Karpas-422 (cell line): ENCODE results near the gene NSMCE1. TPM values are rescaled to one million over a fixed set of nuclear protein-coding genes. Genes with fewer than 3 reads are reported as not detected.

ENCODE experiments used
- DNase-seq: peaks from one replicate; pipeline ENCODE4 v3.0.0-alpha.2; 2015
- H2AFZ ChIP-seq: fragments of 200-600 bp; sonication (generic); 2 replicates; pipeline ENCODE4 v1.6.1; 2014; ENCODE audit warnings: antibody characterized with exemption, low read length, mixed read lengths
- H3K27ac ChIP-seq: fragments of 200-600 bp; sonication (generic); 2 replicates; pipeline ENCODE4 v1.5.1; 2014; ENCODE audit warnings: mild to moderate bottlenecking, low read length, moderate library complexity
- H3K27me3 ChIP-seq: fragments of 200-600 bp; sonication (generic); 2 replicates; pipeline ENCODE4 v1.6.1; 2014; ENCODE audit warnings: low read length, mixed read lengths
- H3K36me3 ChIP-seq: fragments of 200-600 bp; sonication (generic); 2 replicates; pipeline ENCODE4 v1.6.1; 2014; ENCODE audit warnings: low read length, mixed read lengths; ENCODE audit not compliant: insufficient read depth
- H3K4me1 ChIP-seq: fragments of 200-600 bp; sonication (generic); 2 replicates; pipeline ENCODE4 v1.6.1; 2014; ENCODE audit warnings: mild to moderate bottlenecking, low read length, mixed read lengths
- H3K4me2 ChIP-seq: fragments of 200-600 bp; sonication (generic); 2 replicates; pipeline ENCODE4 v1.6.1; 2014; ENCODE audit warnings: low read length, low read depth, mild to moderate bottlenecking; ENCODE audit not compliant: poor library complexity, severe bottlenecking
- H3K4me3 ChIP-seq: fragments of 200-600 bp; sonication (generic); 2 replicates; pipeline ENCODE4 v1.5.1; 2014; ENCODE audit warnings: mild to moderate bottlenecking, antibody characterized with exemption, low read length, mixed read lengths
- H3K79me2 ChIP-seq: fragments of 200-600 bp; sonication (generic); 2 replicates; pipeline ENCODE4 v1.6.1; 2014; ENCODE audit warnings: mild to moderate bottlenecking, low read length, mixed read lengths
- H3K9ac ChIP-seq: fragments of 200-600 bp; sonication (generic); 2 replicates; pipeline ENCODE4 v1.6.0; 2014; ENCODE audit warnings: low read length
- H3K9me2 ChIP-seq: fragments of 200-600 bp; sonication (generic), shearing (Covaris generic); replicated peaks from 2 replicates; pipeline ENCODE4 v1.6.0; 2014; ENCODE audit warnings: mild to moderate bottlenecking, low read length, moderate library complexity; ENCODE audit not compliant: insufficient read depth
- H3K9me3 ChIP-seq: fragments of 300-700, 200-600 bp; sonication (generic); 2 replicates; pipeline ENCODE4 v1.6.1; 2014; ENCODE audit warnings: low read length, mixed read lengths
- H4K20me1 ChIP-seq: fragments of 200-600 bp; sonication (generic); 2 replicates; pipeline ENCODE4 v1.6.1; 2014; ENCODE audit warnings: mild to moderate bottlenecking, antibody characterized with exemption, low read length, low read depth; ENCODE audit not compliant: insufficient read depth
- total RNA-seq: library from RNA; depleted of rRNA; stranded (reverse); fragments of >200 nt; shearing (Covaris generic); gene quantifications from 2 replicates; pipeline ENCODE4 v1.2.3, GENCODE V29; 2014; ENCODE audit warnings: low replicate concordance

The NSMCE1 gene
- total RNA-seq, 1 experiment from 2014 or later, result 77.8 TPM

DNA sequence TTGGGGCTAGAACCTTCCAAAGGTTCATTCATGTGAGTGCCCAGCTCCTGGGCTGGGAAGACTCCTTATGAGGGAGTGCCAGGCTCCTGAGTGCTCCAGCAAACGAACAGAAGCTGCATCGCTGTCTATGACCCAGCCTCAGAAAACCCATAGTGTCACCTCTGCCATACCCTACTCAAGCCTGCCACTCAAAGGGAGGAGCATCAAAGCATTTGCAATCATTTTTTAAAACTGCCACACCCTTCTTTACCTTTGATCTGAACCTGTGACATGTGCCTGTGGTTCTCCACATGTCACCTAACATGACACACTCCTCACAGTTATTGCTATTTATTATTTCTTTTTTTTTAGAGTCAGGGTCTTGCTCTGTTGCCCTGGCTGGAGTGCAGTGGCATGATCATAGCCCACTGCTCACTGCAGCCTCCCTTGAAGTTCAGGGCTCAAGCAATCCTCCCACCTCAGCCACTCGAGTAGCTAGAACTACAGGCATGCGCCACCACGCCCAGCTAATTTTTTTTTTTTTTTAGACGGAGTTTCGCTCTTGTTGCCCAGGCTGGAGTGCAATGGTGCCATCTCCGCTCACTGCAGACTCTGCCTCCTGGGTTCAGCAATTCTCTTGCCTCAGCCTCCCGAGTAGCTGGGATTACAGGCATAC, 72.5 kb downstream of the NSMCE1 start:
- Histone ChIP-seq H3K9me3 (no peaks in the 10 kb centered on the region), H3K4me3 (no peak overlapping the region), H3K27me3 (no peaks in the 10 kb centered on the region), H4K20me1 (no peaks in the 10 kb centered on the region), H3K9ac (no peak overlapping the region), H3K9me2 (no peaks in the 10 kb centered on the region), H3K79me2 (no peaks in the 10 kb centered on the region), H3K36me3 (no peaks in the 10 kb centered on the region), H2AFZ (no peak overlapping the region), H3K27ac (no peak overlapping the region), H3K4me1 (peaks cover 10% of the 10 kb centered on the region), H3K4me2 (no peak overlapping the region)
- DNase-seq, result no peak

DNA sequence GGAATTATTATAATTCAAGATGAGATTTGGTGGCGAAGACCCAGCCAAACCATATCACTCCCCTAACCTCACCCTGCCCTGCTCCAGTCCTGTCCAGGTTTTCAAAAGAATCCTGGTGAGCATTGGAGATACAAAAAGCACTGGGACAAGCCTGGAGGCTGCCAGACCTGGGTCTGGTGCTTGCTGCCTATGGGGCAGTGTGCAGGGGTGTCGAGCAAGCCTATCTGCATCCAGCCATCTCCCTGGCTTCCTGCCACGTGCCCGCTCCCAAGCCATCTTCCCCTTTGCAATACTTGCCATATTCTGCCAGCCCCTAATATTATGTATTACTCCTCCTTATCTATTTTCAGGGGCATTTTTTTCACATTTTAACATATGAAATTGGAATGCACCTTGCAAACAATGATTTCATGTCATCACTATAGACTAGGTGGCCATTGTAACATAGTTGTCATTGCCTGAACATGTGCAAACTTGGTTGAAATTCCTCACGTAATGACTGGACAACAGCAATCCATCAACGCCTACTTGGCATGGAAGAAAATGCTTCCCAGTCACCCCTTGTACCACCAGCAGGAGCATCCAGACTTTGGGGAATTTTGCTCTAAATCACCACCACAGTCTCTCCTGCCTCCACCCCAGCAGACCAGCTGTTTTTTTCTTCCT, 73.4 kb downstream of the NSMCE1 start:
- DNase-seq, result no peak
- Histone ChIP-seq H3K27me3 (no peaks in the 10 kb centered on the region), H3K4me3 (no peak overlapping the region), H2AFZ (no peak overlapping the region), H3K27ac (no peak overlapping the region), H4K20me1 (no peaks in the 10 kb centered on the region), H3K4me2 (no peak overlapping the region), H3K4me1 (peaks cover 10% of the 10 kb centered on the region), H3K9me2 (no peaks in the 10 kb centered on the region), H3K9me3 (no peaks in the 10 kb centered on the region), H3K36me3 (no peaks in the 10 kb centered on the region), H3K9ac (no peak overlapping the region), H3K79me2 (no peaks in the 10 kb centered on the region)

DNA sequence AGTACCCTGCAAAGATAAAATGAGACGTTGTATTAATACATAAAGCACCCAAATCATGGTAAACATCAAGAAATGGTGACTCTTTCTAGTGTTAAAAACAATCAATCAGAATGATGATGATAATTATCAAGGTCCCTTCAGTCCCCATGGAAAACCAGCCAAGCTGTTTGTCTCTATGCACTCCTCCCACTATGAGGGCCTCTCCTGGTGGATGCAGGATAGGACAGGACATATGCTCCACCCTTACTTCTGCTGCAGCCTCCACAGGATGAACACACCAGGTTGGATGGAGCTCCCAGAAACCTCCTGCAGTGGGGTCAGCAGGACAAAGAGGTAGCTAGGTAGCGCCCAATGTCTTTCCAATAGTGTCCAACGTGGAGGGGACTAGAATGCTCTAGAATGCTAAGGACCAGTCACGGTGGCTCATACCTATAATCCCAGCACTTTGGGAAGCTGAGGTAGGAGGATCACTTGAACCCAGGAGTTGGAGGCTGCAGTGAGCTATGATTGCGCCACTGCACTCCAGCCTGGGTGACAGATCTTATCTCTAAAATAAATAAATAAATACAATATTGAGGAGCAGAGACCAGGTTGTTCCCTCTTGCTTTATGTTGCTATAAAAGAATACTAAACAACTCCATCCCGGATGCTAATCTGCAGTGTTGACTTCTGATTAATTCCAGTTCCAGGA, 75.1 kb downstream of the NSMCE1 start:
- Histone ChIP-seq H3K9ac (no peak overlapping the region), H3K9me3 (no peaks in the 10 kb centered on the region), H3K36me3 (no peaks in the 10 kb centered on the region), H3K9me2 (no peaks in the 10 kb centered on the region), H3K4me3 (no peak overlapping the region), H3K4me2 (no peak overlapping the region), H3K4me1 (no peaks in the 10 kb centered on the region), H2AFZ (no peak overlapping the region), H3K79me2 (no peaks in the 10 kb centered on the region), H4K20me1 (no peaks in the 10 kb centered on the region), H3K27me3 (no peaks in the 10 kb centered on the region), H3K27ac (no peak overlapping the region)
- DNase-seq, result no peak

DNA sequence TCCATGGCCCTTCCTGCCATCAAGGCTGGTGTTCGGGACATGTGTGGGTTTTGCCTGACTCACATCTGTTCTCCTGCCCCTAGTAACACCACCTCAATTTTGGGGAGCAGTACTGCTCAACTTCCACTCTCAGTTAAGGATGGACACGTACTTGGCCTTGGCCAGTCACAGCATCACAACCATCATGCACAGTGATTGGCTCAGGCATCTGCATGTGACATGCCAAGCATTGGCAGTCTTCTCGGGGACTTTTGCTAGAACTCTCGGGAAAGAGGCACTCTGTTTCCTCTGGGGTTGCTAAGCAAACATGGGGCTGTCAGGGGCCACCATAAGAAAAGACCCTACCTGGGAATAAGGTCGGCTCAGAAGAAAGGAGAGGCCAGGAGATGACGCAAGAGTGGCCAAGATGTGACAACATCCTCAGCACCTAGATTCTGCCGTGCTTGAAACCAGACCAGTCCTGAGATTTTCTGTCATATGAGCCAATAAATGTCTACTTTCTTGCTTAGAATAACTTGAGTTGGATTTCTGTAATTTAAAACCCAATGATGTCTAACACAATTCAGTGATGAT, 77.1 kb downstream of the NSMCE1 start:
- no peaks in the 10 kb centered on the region for H4K20me1 ChIP-seq
- no peaks in the 10 kb centered on the region for H3K9me2 ChIP-seq
- no peak for DNase-seq
- H2AFZ ChIP-seq, result no peak overlapping the region
- H3K36me3 ChIP-seq, result no peaks in the 10 kb centered on the region
- H3K9ac ChIP-seq, result no peak overlapping the region
- H3K4me3 ChIP-seq, result no peak overlapping the region
- H3K4me1 ChIP-seq, result no peaks in the 10 kb centered on the region
- H3K27ac ChIP-seq, result no peak overlapping the region
- no peaks in the 10 kb centered on the region for H3K79me2 ChIP-seq
- H3K27me3 ChIP-seq, result no peaks in the 10 kb centered on the region
- H3K4me2 ChIP-seq, result no peak overlapping the region
- H3K9me3 ChIP-seq, result no peaks in the 10 kb centered on the region

DNA sequence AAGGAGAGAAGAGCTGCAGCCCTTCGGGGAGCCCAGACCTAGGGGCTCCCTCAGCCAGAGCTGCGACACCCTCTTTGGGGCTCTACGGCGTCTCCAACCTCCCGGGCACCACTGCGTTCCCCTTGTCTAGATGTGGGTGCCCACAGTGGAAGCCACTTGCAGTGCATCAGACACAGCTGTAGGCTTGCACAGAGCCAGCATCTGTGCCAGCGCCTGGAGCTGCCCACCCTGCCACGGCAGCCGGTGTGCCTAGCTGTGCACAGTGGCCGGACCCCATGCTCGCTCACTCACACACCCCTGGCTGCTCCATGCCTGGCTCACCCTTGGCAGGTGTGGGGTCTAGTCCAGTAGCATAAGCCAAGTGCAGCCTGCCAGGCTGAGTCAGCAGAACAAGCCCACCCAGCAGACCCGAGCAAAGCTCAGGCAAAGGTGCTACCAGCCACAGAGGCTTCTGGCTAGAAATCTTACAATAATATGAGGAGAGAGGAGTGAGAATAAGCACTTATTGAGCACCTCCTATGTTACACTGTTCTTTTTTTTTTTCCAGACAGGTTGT, 78.2 kb downstream of the NSMCE1 start:
- Histone ChIP-seq H3K9me2 (no peaks in the 10 kb centered on the region), H3K4me1 (no peaks in the 10 kb centered on the region), H3K79me2 (no peaks in the 10 kb centered on the region), H3K4me2 (no peak overlapping the region), H3K9ac (no peak overlapping the region), H3K36me3 (no peaks in the 10 kb centered on the region), H3K27me3 (no peaks in the 10 kb centered on the region), H4K20me1 (no peaks in the 10 kb centered on the region), H2AFZ (no peak overlapping the region), H3K4me3 (no peak overlapping the region), H3K27ac (no peak overlapping the region), H3K9me3 (no peaks in the 10 kb centered on the region)
- DNase-seq, result no peak

DNA sequence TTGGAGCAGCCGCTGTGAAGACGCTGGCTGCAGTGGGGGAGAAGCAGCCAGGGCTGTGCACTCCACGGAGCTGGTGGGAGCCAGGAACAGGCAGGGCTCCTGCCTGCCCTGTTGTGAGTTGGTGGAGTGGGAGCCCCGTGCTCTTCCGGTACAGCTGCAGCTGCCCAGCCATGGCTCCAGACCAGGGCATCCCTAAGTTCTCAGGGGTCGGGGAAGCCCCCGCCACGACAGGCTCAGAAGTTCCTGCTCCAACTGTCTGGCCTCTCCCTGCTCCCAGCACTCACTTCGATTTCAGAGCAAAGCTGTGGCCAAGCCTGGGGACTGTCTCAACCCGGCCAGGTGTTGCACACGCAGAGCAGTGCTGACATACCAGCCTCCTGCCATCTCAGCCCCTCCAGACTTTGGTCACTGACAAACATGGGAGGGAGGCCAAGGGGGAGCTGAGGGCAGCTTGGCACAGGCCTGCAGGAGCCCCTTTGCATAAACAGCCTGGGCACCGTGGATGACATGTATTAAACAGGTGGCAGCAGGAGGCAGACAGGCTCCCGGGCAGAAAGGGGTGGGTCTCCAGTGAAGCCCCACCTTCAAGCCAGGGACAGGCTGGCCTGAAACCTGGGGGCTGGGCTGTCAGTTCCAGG, 79.1 kb downstream of the NSMCE1 start:
- H3K9me2 ChIP-seq, result no peaks in the 10 kb centered on the region
- H4K20me1 ChIP-seq, result no peaks in the 10 kb centered on the region
- peak; percentile 48 for DNase-seq
- H3K9ac ChIP-seq, result no peak overlapping the region
- H3K27me3 ChIP-seq, result no peaks in the 10 kb centered on the region
- H3K79me2 ChIP-seq, result no peaks in the 10 kb centered on the region
- no peak overlapping the region for H3K27ac ChIP-seq
- H3K36me3 ChIP-seq, result no peaks in the 10 kb centered on the region
- no peak overlapping the region for H3K4me2 ChIP-seq
- no peaks in the 10 kb centered on the region for H3K9me3 ChIP-seq
- no peaks in the 10 kb centered on the region for H3K4me1 ChIP-seq
- no peak overlapping the region for H2AFZ ChIP-seq
- no peak overlapping the region for H3K4me3 ChIP-seq

DNA sequence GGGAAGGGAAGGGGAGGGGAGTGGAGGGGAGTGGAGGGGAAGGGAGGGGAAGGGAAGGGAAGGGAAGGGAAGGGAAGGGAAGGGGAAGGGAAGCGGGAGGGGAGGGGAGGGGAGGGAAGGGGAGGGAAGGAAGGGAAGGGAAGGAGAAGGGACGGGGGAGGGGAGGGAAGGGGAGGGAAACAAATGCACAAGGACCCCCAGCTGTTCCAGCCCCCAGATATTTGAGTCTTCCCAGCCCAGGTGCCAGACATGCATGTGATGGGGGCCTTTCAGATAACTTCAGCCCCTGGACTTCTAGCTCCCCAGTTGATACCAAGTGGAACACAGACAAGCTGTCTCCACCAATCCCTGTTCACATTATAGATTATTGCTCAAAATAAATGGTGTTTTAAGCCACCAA, 79.9 kb downstream of the NSMCE1 start:
- H3K27me3 ChIP-seq, result no peaks in the 10 kb centered on the region
- H2AFZ ChIP-seq, result no peak overlapping the region
- H3K79me2 ChIP-seq, result no peaks in the 10 kb centered on the region
- H3K4me1 ChIP-seq, result no peaks in the 10 kb centered on the region
- H3K9ac ChIP-seq, result no peak overlapping the region
- no peaks in the 10 kb centered on the region for H4K20me1 ChIP-seq
- no peaks in the 10 kb centered on the region for H3K9me3 ChIP-seq
- H3K9me2 ChIP-seq, result no peaks in the 10 kb centered on the region
- H3K4me2 ChIP-seq, result no peak overlapping the region
- H3K36me3 ChIP-seq, result no peaks in the 10 kb centered on the region
- no peak overlapping the region for H3K27ac ChIP-seq
- DNase-seq, result no peak
- H3K4me3 ChIP-seq, result no peak overlapping the region

DNA sequence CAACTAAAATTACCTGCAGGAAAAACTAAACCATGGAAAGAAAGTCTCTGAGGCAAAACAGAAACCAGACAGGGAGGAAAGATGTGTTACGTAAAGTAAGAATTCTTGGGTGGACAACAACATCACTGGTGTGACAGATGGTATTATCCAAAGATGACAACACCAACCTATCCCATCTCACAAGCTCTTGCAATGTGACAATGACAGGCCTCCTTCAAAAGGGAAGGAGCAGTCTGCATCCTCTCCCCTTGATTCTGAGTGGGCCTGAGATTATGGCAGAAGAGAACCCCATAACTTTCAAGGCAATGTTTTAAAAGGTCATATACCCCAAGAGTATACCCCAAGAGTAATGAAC, 82.8 kb downstream of the NSMCE1 start:
- Histone ChIP-seq H3K36me3 (no peaks in the 10 kb centered on the region), H3K4me3 (no peak overlapping the region), H3K27me3 (no peaks in the 10 kb centered on the region), H2AFZ (no peak overlapping the region), H3K4me2 (no peak overlapping the region), H3K79me2 (no peaks in the 10 kb centered on the region), H3K9ac (no peak overlapping the region), H3K9me3 (no peaks in the 10 kb centered on the region), H3K4me1 (no peaks in the 10 kb centered on the region), H3K27ac (no peak overlapping the region), H4K20me1 (no peaks in the 10 kb centered on the region), H3K9me2 (no peaks in the 10 kb centered on the region)
- DNase-seq, result no peak
